Stimulated activated naive CD8-positive, alpha-beta T cell treated with anti-CD3 and anti-CD28 coated beads, Interleukin-15, Interleukin-2, amounts not matched to agents 100 ng/mL and 50 ng/mL, for 24 hours (primary cell): ENCODE measurements around the gene TENT5C.

Experiments used
- H3K27ac Mint-ChIP-seq: one replicate; pipeline ENCODE4 v1.8.0; 2021; ENCODE audit warnings: mild to moderate bottlenecking, mixed read lengths
- H3K27me3 Mint-ChIP-seq: one replicate; pipeline ENCODE4 v1.8.0; 2021; ENCODE audit warnings: mixed read lengths
- H3K36me3 Mint-ChIP-seq: one replicate; pipeline ENCODE4 v1.8.0; 2021; ENCODE audit warnings: low read depth, mixed read lengths
- H3K4me1 Mint-ChIP-seq: one replicate; pipeline ENCODE4 v1.8.0; 2021; ENCODE audit warnings: low read depth, mixed read lengths
- H3K4me3 Mint-ChIP-seq: one replicate; pipeline ENCODE4 v1.8.0; 2021; ENCODE audit warnings: mild to moderate bottlenecking, mixed read lengths
- H3K9me3 Mint-ChIP-seq: one replicate; pipeline ENCODE4 v1.8.0; 2021; ENCODE audit warnings: mixed read lengths

The TENT5C gene

DNA sequence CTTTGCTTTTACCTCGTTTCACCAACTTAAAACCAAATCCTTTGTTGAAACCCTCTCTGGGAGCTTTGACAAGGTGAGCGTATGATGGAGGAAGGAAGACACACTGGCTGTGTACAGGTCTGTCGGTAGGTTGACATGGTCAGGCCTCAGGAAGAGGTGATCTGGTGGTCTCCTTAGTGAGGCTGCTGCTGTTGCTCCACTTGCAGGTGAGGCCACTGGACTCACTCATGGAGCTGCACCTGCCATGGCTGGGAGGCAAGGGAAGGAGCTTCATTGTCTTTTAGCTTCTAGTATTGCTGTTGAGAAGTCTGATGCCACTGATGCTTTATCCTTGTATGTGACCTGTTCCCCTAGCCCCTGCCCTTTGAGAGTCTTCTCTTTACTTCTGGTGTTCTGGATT lies 35.7 kb downstream of the TENT5C start:
- Mint-ChIP-seq H3K4me3 (no peak overlapping the region), H3K9me3 (no peaks in the 10 kb centered on the region), H3K27ac (no peak overlapping the region), H3K27me3 (peaks cover 42% of the 10 kb centered on the region), H3K36me3 (no peaks in the 10 kb centered on the region), H3K4me1 (peaks cover 9% of the 10 kb centered on the region)

DNA sequence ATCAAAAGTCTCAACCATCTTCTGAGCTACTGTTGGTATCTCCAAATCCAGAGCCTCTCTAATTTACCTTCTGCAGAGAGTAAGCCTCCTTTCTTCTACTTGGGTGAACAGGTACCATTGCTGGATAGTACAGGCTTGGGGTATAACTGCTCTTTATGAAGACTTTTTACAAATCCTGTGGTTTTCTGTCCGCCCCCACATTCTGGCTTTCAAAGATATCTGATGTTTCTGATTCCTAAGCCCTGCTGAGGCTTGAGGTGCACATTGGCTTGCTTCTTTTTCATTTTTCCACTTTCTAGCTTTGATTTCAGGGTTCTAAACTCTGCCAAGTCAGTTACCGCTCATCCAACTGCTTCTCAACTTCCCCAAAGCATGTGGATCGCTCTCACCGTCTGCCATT lies 37.1 kb downstream of the TENT5C start:
- H3K27ac Mint-ChIP-seq = no peak overlapping the region
- peaks cover 40% of the 10 kb centered on the region for H3K27me3 Mint-ChIP-seq
- H3K4me3 Mint-ChIP-seq = no peak overlapping the region
- H3K4me1 Mint-ChIP-seq = no peaks in the 10 kb centered on the region
- H3K9me3 Mint-ChIP-seq = no peaks in the 10 kb centered on the region
- H3K36me3 Mint-ChIP-seq = no peaks in the 10 kb centered on the region

DNA sequence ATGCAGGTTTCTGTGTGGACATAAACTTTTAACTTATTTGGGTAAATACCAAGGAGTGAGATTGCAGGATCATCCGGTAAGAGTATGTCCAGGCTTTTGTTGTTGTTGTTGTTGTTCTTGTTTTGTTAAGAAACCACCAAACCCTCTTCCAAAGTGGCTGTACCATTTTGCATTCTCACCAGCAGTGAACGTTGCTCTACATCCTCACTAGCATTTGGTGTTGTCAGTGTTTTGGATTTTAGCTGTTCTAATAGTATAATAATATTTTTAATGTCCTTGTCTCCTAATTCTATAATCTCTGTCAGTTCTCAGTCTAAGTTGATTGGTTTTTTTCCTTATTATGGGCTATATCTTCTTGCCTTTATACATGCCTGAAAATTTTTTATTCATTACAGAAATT lies 37.8 kb downstream of the TENT5C start:
- Mint-ChIP-seq H3K9me3 (no peaks in the 10 kb centered on the region), H3K27ac (no peak overlapping the region), H3K36me3 (no peaks in the 10 kb centered on the region), H3K4me1 (no peaks in the 10 kb centered on the region), H3K27me3 (peaks cover 43% of the 10 kb centered on the region), H3K4me3 (no peak overlapping the region)

DNA sequence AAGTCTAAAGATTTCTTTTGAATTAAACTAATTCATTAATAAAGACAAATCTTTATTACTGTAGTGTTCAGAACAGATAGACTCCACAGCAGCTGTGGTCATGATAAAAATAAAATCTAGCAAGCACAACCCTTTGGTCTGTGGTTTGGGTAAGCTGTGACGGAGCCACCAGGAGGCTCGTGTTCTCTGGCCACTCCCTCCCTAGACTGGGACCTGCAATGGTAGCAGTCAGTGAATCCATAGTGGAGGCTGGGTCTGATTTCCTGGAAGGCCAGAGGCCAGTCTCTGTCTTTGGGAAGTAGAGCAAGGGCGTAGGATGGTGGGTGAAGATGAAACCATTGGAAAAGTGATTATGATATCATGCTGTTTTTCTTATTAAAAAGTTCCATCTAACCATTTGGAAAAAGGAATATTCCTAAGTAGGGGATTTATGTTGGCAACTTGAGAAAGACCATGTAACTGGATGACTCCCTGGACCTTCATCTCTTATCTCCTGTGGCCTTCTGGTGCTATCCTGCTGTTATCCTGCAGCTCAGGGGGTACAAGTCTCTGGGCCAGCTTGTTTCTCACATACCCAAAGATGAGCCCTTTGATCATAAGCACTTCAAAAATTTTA lies 39.0 kb downstream of the TENT5C start:
- Mint-ChIP-seq H3K9me3 (no peaks in the 10 kb centered on the region), H3K27ac (no peak overlapping the region), H3K27me3 (peaks cover 44% of the 10 kb centered on the region), H3K4me3 (no peak overlapping the region), H3K36me3 (no peaks in the 10 kb centered on the region), H3K4me1 (no peaks in the 10 kb centered on the region)

DNA sequence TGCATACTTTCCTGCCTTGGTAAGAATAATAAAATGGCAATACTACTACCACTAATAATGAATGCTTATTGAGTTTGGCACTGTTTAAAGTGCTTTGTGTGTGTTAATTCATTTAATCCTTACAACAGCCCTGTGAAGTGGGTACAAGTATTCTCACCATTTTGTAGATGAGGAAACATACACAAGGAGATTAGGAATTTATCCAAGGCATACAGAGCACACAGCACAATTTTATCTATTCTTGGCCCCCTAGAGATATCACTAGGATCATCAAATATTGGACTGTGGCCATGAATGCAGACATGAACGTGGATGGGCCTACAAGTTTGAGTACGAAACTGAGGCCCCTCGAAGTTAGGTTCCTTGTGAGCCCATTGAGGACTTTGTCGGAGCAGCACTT lies 39.5 kb downstream of the TENT5C start:
- Mint-ChIP-seq H3K27ac (no peak overlapping the region), H3K27me3 (peaks cover 41% of the 10 kb centered on the region), H3K4me3 (no peak overlapping the region), H3K36me3 (no peaks in the 10 kb centered on the region), H3K4me1 (no peaks in the 10 kb centered on the region), H3K9me3 (no peaks in the 10 kb centered on the region)

DNA sequence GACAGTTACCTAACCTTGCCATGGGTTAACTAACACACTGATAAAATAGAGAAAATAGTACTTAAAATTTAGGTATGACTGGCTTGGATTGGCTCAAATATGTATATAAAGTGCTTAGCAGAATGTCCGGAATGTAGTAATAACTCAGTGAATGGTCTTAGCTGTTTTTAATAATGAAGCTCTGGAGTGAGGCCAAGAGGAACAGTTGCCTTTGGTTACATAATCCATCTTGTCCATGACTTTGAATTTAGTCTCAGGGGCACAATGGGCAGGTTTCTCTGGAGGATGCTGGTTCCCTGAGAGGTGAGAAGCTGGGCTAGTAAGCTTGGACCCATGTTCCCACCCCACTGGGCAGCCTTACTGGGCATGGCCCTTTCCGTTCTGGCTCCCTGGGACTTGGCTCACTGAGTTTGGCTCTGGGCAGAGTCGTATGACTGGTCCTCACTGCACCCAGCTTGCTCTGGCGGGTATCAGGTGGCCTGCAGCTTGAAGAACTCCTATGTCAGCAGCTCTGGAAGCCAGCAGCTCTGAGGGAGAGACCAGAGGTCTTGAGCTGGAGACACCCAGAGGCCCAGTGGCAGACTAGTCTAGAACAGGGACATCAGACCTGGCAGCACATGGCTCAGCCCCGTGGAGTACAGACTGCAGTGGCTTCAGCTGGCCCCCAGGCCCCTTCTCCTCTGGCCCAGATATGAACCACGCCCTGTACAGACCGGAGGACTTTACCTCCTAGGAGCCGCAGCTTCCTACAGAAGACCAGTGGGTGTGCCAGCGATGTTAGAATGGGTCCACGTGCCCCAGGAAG lies 40.4 kb downstream of the TENT5C start:
- no peaks in the 10 kb centered on the region for H3K9me3 Mint-ChIP-seq
- H3K4me3 Mint-ChIP-seq = no peak overlapping the region
- no peaks in the 10 kb centered on the region for H3K36me3 Mint-ChIP-seq
- peaks cover 4% of the 10 kb centered on the region for H3K4me1 Mint-ChIP-seq
- no peak overlapping the region for H3K27ac Mint-ChIP-seq
- H3K27me3 Mint-ChIP-seq = peaks cover 47% of the 10 kb centered on the region

DNA sequence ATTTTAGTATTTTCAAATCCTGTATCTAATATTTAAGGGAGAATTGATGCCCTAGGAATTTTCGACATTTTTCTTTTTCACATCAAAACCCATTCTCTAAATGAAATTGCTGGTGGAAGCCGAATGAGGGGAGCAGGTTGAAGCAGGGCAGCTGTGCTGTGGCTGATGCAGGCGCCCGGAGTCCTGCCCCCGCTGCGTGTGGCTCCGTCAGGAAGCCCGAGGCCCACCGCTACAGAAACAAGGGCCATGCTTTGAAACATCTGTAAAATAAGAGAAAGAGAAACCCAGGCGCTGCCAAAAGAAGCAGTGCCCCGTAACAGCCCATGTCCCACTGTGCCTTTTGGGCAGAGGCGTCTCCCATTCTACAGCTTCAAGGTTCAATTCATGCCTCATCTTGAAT lies 41.1 kb downstream of the TENT5C start:
- peaks cover 9% of the 10 kb centered on the region for H3K4me1 Mint-ChIP-seq
- H3K27ac Mint-ChIP-seq = no peak overlapping the region
- no peaks in the 10 kb centered on the region for H3K36me3 Mint-ChIP-seq
- no peak overlapping the region for H3K4me3 Mint-ChIP-seq
- peaks cover 51% of the 10 kb centered on the region for H3K27me3 Mint-ChIP-seq
- H3K9me3 Mint-ChIP-seq = no peaks in the 10 kb centered on the region

DNA sequence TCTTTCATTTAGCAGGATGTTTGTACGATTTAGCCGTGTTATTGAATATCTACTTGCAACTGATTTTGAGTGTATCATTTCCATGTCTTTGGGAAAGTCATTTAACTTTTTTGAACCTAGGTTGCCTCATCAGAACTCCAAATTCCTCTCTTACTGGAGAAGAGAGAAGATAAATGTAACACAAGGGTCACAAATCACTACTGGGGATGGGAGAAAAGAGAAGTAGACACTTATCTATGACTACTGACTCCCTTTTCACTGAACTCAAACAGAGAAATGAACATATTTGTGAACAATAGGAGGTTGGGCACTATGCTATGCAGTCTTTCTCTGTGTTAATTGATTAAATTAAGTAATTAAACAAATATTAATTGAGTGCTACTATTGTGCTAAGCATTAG lies 42.2 kb downstream of the TENT5C start:
- Mint-ChIP-seq H3K27me3 (peaks cover 58% of the 10 kb centered on the region), H3K4me3 (no peak overlapping the region), H3K4me1 (peaks cover 20% of the 10 kb centered on the region), H3K27ac (no peak overlapping the region), H3K36me3 (no peaks in the 10 kb centered on the region), H3K9me3 (no peaks in the 10 kb centered on the region)

DNA sequence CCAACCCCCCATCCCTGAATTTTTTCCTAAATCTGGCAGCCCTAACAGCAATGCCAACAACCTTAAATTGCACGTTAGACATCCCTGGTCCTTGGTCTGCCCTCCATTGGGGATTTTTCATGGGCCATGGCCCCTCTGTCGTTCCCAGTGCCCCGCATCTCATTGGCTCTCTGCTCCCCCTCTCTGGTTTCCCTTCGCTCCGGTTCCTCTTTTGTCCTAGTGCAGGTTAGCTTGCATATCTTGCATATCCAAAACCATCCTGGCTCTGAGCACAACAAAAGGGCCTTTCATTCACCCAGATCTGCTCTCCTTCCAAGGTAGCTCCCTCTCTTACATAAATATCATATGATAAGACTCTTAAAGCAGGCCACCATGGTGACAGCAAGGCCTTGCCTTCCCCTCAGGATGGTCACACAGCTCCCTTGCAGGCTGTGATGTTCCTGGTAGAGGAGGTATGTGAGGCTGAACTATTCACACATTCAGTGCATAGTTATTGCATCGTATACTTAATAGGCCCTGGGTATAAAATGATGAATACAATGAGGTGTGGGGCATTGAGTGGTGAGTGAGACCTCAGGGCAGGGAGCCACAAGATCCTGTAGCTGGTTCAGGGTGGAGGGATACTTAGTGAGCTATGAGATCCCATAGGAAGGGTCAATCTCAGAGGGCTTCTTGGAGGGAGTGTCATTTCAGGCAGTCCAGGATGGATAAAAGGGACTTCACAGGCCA lies 45.2 kb downstream of the TENT5C start:
- Mint-ChIP-seq H3K9me3 (no peaks in the 10 kb centered on the region), H3K27me3 (peaks cover 52% of the 10 kb centered on the region), H3K4me1 (peaks cover 49% of the 10 kb centered on the region), H3K4me3 (no peak overlapping the region), H3K36me3 (no peaks in the 10 kb centered on the region), H3K27ac (peak overlapping the region; percentile 34)

DNA sequence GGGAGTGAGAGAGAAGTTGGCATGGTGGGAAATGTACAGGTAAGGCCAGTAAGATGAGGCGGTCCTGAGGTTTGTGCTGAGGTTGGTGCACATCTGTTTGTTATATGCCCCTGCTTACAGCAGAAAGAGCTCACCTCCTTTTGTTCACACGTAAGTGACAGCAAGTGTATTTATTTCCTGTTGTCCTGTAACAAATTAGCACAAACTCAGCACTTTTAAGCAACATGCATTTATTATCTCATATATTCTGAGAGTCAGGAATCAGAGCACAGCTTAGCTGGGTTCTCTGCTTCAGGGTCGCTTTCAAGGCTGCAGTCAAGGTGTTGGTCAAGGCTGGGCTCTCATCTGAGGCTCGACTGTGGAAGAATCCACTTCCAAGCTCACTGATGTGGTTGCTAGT lies 45.8 kb downstream of the TENT5C start:
- Mint-ChIP-seq H3K27ac (no peak overlapping the region), H3K27me3 (peaks cover 53% of the 10 kb centered on the region), H3K9me3 (no peaks in the 10 kb centered on the region), H3K4me3 (no peak overlapping the region), H3K36me3 (no peaks in the 10 kb centered on the region), H3K4me1 (peaks cover 56% of the 10 kb centered on the region)

DNA sequence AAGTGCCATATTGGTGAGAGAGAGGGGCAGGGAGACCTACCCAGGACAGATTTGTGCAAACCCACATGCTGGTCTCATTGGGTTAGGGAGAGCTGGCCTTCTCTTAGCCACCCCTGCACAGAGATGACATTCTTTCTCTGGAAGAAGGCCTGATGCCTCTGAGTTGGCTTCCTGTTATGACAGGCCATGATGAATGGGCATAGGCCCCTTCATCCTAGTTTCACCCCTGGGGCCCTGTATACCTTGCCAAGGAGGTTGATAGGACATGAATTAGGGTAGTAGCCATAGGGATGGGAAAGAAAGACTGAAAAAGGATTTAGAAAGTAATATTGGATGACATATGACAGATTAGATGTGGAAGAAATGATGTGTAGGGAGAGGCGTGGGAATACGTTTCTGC lies 46.6 kb downstream of the TENT5C start:
- Mint-ChIP-seq H3K9me3 (no peaks in the 10 kb centered on the region), H3K27me3 (peaks cover 55% of the 10 kb centered on the region), H3K4me1 (peaks cover 64% of the 10 kb centered on the region), H3K27ac (no peak overlapping the region), H3K4me3 (no peak overlapping the region), H3K36me3 (no peaks in the 10 kb centered on the region)

DNA sequence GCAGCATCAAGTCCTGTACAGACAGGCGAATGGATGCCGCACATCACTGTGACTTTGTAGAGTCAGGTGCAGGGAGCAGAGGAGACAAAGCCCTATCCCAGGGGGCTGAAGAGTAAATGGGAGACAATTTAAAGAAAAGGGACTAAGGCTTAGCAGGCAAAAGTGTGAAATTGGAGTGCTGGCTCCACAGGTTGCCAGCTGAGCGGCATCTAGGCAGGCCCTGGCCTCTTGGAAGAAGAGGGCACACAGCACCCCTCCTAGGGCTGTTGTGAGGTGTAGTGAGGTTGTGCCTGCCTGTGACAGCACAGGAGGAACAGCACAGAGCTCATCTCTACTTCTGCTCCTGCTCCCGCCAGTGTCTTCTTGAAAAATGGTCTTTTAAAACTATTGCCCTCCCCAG lies 47.3 kb downstream of the TENT5C start:
- Mint-ChIP-seq H3K27ac (peak overlapping the region; percentile 19), H3K9me3 (no peaks in the 10 kb centered on the region), H3K27me3 (peaks cover 50% of the 10 kb centered on the region), H3K4me1 (peaks cover 68% of the 10 kb centered on the region), H3K4me3 (no peak overlapping the region), H3K36me3 (no peaks in the 10 kb centered on the region)

DNA sequence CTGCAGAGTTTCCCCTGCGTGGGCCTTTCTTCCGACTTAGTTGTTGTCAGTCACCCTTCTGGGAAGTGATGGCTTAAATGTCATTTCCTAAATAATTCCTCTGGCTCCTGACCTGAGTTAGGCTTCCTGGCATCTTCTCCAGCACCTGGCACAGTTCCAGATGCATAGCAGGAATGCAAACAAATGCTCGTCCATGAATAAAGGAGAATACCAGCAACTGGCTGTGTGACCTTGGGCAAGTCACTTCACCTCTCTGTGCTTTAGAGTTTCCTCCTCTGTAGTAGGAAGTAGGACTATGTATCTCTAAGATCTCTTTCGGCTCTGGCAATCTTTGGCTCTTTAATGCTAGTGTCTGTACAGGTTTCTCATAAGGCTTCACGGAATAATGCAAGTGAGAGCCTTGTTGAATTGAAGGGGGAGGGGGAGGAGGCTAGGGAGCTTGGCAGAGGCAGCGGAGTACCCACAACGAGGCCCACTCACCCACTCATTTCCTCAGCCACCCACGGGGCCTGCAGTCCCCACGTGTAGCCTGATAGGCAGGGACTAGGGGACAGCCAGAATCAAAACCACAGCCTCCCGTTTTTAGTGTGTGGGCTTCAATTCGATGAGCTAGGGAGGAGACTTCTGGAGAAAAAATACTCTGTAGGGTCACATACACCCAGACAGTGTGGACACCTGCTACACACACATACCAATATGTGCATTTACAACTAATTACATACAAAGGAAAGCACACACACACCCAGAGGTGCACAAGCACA lies 48.1 kb downstream of the TENT5C start:
- H3K9me3 Mint-ChIP-seq = no peaks in the 10 kb centered on the region
- peak overlapping the region; percentile 62 for H3K4me3 Mint-ChIP-seq
- peak overlapping the region; percentile 72 for H3K27ac Mint-ChIP-seq
- peaks cover 75% of the 10 kb centered on the region for H3K4me1 Mint-ChIP-seq
- peaks cover 46% of the 10 kb centered on the region for H3K27me3 Mint-ChIP-seq
- H3K36me3 Mint-ChIP-seq = no peaks in the 10 kb centered on the region

DNA sequence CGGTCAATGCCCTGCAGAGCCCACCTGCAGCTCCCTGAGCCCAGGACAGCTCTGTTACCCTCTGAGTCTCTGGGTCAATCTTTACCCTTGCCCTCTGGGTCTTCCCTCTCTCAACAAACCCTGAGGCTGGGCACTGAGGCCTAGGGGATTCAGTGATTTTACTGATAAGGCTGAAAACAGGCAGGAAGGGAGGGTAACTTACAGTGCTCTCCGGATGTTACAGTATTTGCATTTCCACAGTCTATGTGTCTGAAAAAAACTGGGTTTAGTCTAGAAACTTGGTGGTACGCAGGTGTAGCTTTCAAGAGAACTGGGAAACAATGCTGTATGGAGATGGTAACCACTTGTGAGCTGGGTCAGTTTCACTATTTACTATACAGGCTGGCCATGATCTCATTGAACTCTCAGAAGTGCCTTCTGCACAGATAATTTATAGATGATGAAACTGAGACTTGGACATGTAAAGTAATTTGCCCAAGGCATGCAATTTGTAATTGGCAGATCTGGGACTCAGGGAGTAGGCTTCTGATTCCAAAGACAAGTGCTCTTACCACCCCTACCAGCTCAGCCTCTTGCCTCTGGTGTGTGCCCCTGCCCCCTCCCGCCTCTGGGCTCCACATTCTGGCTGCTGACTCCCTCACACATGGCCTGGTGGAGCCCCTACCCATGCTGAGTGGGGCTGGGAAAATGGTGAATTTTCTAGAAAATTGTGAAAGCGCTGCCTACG lies 48.8 kb downstream of the TENT5C start:
- H3K4me1 Mint-ChIP-seq = peaks cover 82% of the 10 kb centered on the region
- H3K4me3 Mint-ChIP-seq = peak overlapping the region; percentile 62
- no peaks in the 10 kb centered on the region for H3K36me3 Mint-ChIP-seq
- no peaks in the 10 kb centered on the region for H3K9me3 Mint-ChIP-seq
- peak overlapping the region; percentile 70 for H3K27ac Mint-ChIP-seq
- H3K27me3 Mint-ChIP-seq = peaks cover 40% of the 10 kb centered on the region
